Measurements from ENCODE around the gene MERTK.
A peak's percentile ranks its signal among the peaks of the same experiment; 100 is the strongest.

The MERTK gene

DNA sequence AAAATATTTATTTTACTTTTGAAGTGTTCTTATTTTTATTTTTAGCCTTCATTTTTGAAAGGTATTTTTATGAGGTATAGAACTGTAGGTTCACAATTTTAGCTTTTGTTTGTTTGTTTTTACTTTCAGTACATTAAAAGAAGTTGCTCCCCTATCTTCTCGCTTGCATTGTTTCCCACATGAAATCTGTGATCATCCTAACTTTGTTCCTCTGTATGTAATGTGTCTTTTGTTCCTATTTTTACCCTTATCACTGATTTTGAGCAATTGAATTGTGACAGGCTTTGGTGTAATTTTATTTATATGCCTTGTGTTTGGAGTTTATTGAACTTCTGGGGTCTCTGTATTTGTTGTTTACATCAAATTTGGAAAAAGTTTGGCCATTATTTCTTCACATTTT is 78.8 kb downstream of the MERTK start:
- peaks cover 7% of the 10 kb centered on the region for H3K9me3 ChIP-seq (ENCODE audit: control insufficient read depth, low read length)
- no peak overlapping the region for H3K27ac ChIP-seq (ENCODE audit: low read depth, low read length, severe bottlenecking)
- peaks cover 10% of the 10 kb centered on the region for H3K36me3 ChIP-seq (ENCODE audit: control insufficient read depth, insufficient read depth, low read length)
- no CpG with 5 or more reads among the region's 1 CpG for whole genome bisulfite sequencing, 2 experiments (ENCODE audit: insufficient coverage in 2 of 2)
- peaks cover 17% of the 10 kb centered on the region for H3K4me1 ChIP-seq (ENCODE audit: control insufficient read depth, insufficient read depth, low read length, poor library complexity, severe bottlenecking)
- H3K4me3 ChIP-seq (ENCODE audit: extremely low read depth, insufficient read depth, low read length, poor library complexity, severe bottlenecking), result no peak overlapping the region

DNA sequence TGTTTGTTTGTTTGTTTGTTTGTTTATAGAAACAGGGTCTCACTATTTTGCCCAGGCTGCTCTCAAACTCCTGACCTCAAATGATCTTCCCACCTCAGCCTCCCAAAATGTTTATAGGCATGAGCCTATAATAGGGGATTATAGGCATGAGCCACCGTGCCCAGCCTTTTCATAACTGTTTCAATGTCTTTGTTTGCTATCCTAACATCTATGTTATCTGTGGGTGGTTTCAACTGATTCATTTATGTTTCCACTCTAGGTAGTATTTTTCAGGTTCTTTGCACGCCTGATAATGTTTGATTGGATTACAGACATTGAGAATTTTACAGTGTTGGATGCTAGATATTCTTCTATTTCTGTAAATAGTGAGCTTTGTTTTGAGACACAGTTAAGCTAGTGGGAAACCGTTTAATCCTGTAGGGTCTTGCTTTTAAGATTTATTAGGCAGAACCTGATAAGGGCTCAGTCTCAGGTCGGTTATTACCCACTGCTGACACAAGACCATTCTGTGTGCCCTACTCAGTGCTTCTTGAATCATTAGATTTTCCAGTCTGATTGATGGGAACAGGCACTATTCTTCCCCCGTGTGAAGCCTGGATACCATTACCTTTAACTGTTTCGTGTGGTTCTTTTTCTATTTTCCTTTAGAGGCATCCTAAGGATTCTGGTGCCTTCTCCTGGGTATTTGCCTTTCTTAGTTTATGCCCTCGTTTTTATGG is 80.2 kb downstream of the MERTK start:
- no peak overlapping the region for H3K27ac ChIP-seq (ENCODE audit: low read depth, low read length, severe bottlenecking)
- peaks cover 7% of the 10 kb centered on the region for H3K9me3 ChIP-seq (ENCODE audit: control insufficient read depth, low read length)
- peaks cover 19% of the 10 kb centered on the region for H3K36me3 ChIP-seq (ENCODE audit: control insufficient read depth, insufficient read depth, low read length)
- H3K4me1 ChIP-seq (ENCODE audit: control insufficient read depth, insufficient read depth, low read length, poor library complexity, severe bottlenecking), result peaks cover 9% of the 10 kb centered on the region
- no peak overlapping the region for H3K4me3 ChIP-seq (ENCODE audit: extremely low read depth, insufficient read depth, low read length, poor library complexity, severe bottlenecking)
- 83 to 91% methylated on average over 4 to 6 of the region's 7 CpGs for WGBS, 2 experiments (ENCODE audit: insufficient coverage in 2 of 2)

GRCh38 chr2:111981666-111982065 is 83.3 kb downstream of the MERTK start:
- Histone ChIP-seq H3K4me3 (ENCODE audit: extremely low read depth, insufficient read depth, low read length, poor library complexity, severe bottlenecking) (no peak overlapping the region), H3K4me1 (ENCODE audit: control insufficient read depth, insufficient read depth, low read length, poor library complexity, severe bottlenecking) (peaks cover 3% of the 10 kb centered on the region), H3K27ac (ENCODE audit: low read depth, low read length, severe bottlenecking) (no peak overlapping the region), H3K9me3 (ENCODE audit: control insufficient read depth, low read length) (peaks cover 7% of the 10 kb centered on the region), H3K36me3 (ENCODE audit: control insufficient read depth, insufficient read depth, low read length) (peaks cover 26% of the 10 kb centered on the region)
- 92 to 100% methylated on average over 2 of the region's 2 CpGs for WGBS, 2 experiments (ENCODE audit: insufficient coverage in 2 of 2)

GRCh38 chr2:111982822-111983221 is 84.4 kb downstream of the MERTK start:
- H3K9me3 ChIP-seq (ENCODE audit: control insufficient read depth, low read length), result peaks cover under 1% of the 10 kb centered on the region
- peaks cover 26% of the 10 kb centered on the region for H3K36me3 ChIP-seq (ENCODE audit: control insufficient read depth, insufficient read depth, low read length)
- 93 to 95% methylated on average over 3 to 5 of the region's 5 CpGs for WGBS, 2 experiments (ENCODE audit: insufficient coverage in 2 of 2)
- no peak overlapping the region for H3K27ac ChIP-seq (ENCODE audit: low read depth, low read length, severe bottlenecking)
- H3K4me1 ChIP-seq (ENCODE audit: control insufficient read depth, insufficient read depth, low read length, poor library complexity, severe bottlenecking), result peaks cover 3% of the 10 kb centered on the region
- no peak overlapping the region for H3K4me3 ChIP-seq (ENCODE audit: extremely low read depth, insufficient read depth, low read length, poor library complexity, severe bottlenecking)

- Histone ChIP-seq H3K27ac (ENCODE audit: low read depth, low read length, severe bottlenecking) (peak overlapping the region; percentile 13), H3K4me1 (ENCODE audit: control insufficient read depth, insufficient read depth, low read length, poor library complexity, severe bottlenecking) (peaks cover 3% of the 10 kb centered on the region), H3K36me3 (ENCODE audit: control insufficient read depth, insufficient read depth, low read length) (peaks cover 34% of the 10 kb centered on the region), H3K9me3 (ENCODE audit: control insufficient read depth, low read length) (no peaks in the 10 kb centered on the region), H3K4me3 (ENCODE audit: extremely low read depth, insufficient read depth, low read length, poor library complexity, severe bottlenecking) (no peak overlapping the region)
- 76 to 78% methylated on average over 8 of the region's 8 CpGs for WGBS, 2 experiments (ENCODE audit: insufficient coverage in 2 of 2)
Observed at GRCh38 chr2:111983478-111984212, 85.2 kb downstream of the MERTK start.

DNA sequence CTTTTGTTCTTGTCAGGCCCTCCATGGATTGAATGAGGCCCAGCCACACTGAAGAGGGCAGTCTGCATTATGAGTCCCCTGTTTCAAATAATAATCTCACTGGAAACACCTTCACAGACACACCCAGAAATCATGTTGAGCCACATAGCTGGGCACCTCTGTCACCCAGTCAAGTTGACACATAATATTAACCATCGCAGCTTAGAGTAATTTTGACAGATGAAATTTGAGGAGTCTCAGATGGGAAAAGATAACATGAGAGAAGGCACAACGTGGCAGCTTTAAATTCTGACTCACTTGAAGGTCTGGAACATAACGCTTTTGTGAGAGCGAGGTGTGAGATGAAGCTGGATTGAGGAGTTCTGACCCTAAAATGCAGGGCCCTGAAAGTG is 85.8 kb downstream of the MERTK start:
- H3K36me3 ChIP-seq (ENCODE audit: control insufficient read depth, insufficient read depth, low read length), result peaks cover 37% of the 10 kb centered on the region

GRCh38 chr2:111985514-111985913 is 87.1 kb downstream of the MERTK start:
- H3K4me1 ChIP-seq (ENCODE audit: control insufficient read depth, insufficient read depth, low read length, poor library complexity, severe bottlenecking), result peaks cover 3% of the 10 kb centered on the region
- peaks cover 37% of the 10 kb centered on the region for H3K36me3 ChIP-seq (ENCODE audit: control insufficient read depth, insufficient read depth, low read length)
- H3K4me3 ChIP-seq (ENCODE audit: extremely low read depth, insufficient read depth, low read length, poor library complexity, severe bottlenecking), result no peak overlapping the region
- H3K27ac ChIP-seq (ENCODE audit: low read depth, low read length, severe bottlenecking), result no peak overlapping the region
- H3K9me3 ChIP-seq (ENCODE audit: control insufficient read depth, low read length), result no peaks in the 10 kb centered on the region
- WGBS, 2 experiments (ENCODE audit: insufficient coverage in 2 of 2), result 80 to 100% methylated on average over 1 to 4 of the region's 4 CpGs

More for the DNA sequence above, 85.8 kb downstream of the MERTK start:
- 93 to 98% methylated on average over 3 to 4 of the region's 4 CpGs for WGBS, 2 experiments (ENCODE audit: insufficient coverage in 2 of 2)
- peak overlapping the region; percentile 13 for H3K27ac ChIP-seq (ENCODE audit: low read depth, low read length, severe bottlenecking)
- peaks cover 3% of the 10 kb centered on the region for H3K4me1 ChIP-seq (ENCODE audit: control insufficient read depth, insufficient read depth, low read length, poor library complexity, severe bottlenecking)
- H3K9me3 ChIP-seq (ENCODE audit: control insufficient read depth, low read length), result no peaks in the 10 kb centered on the region
- H3K4me3 ChIP-seq (ENCODE audit: extremely low read depth, insufficient read depth, low read length, poor library complexity, severe bottlenecking), result no peak overlapping the region

DNA sequence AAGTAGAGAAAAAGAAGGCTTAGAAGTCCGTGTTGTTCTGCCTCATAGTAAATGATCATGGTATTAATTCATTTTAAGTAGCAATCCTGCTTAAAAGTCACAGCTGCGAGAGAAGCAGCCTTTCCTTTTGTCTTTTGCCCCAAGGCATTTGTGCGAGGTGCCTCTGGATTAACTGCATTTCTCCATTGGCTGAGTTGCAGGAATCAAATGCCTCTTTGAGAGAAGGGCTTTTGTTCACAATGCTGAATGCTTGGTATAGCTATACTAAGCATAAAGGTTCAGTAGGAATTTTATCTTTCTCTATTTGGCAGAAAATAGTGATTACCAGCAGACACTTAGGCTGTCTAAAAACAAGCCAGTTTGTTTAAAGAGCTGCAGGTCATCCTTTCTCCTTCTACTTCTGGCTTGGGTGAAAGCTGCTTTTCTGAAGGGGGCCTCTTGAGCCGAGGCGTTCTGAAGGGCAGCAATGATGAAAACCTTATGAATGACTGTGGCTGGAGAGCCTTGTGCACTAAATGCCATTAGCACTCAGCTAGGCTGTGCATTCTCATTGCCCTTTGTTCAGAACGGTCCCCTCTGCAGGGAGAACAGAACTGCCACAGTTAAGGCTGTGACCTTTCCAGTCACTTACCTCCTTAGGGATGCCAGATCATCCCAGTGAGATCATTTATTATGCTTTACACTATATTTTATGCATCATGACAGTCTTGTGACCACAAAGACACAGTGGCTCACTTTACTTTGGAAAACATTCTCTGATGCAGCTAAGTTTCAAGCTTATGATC is 87.9 kb downstream of the MERTK start:
- Histone ChIP-seq H3K36me3 (ENCODE audit: control insufficient read depth, insufficient read depth, low read length) (peaks cover 41% of the 10 kb centered on the region), H3K4me3 (ENCODE audit: extremely low read depth, insufficient read depth, low read length, poor library complexity, severe bottlenecking) (no peak overlapping the region), H3K27ac (ENCODE audit: low read depth, low read length, severe bottlenecking) (peak overlapping the region; percentile 70), H3K9me3 (ENCODE audit: control insufficient read depth, low read length) (no peaks in the 10 kb centered on the region), H3K4me1 (ENCODE audit: control insufficient read depth, insufficient read depth, low read length, poor library complexity, severe bottlenecking) (peaks cover 3% of the 10 kb centered on the region)
- WGBS, 2 experiments (ENCODE audit: insufficient coverage in 2 of 2), result 43 to 84% methylated on average over 3 to 4 of the region's 6 CpGs

DNA sequence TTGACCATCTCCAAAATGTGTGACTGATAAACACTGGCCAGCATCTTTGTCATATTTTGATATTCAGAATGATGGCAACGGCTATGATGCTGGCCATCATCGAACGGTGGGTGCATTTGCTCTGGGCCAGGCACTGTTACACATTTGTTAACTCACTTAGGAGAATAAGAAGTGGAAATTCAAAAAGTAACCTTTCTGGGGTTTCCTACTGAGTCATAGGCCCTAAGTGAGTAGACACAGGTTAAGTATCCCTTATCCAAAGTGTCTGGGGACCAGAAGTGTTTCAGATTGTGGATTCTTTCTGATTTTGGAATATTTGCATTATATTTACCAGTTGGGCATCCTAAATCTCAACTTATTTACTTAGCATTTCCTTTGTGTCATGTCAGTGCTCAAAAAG is 92.0 kb downstream of the MERTK start:
- Histone ChIP-seq H3K4me1 (ENCODE audit: control insufficient read depth, insufficient read depth, low read length, poor library complexity, severe bottlenecking) (peaks cover 3% of the 10 kb centered on the region), H3K9me3 (ENCODE audit: control insufficient read depth, low read length) (no peaks in the 10 kb centered on the region), H3K4me3 (ENCODE audit: extremely low read depth, insufficient read depth, low read length, poor library complexity, severe bottlenecking) (no peak overlapping the region), H3K36me3 (ENCODE audit: control insufficient read depth, insufficient read depth, low read length) (peaks cover 29% of the 10 kb centered on the region), H3K27ac (ENCODE audit: low read depth, low read length, severe bottlenecking) (no peak overlapping the region)
- WGBS, 2 experiments (ENCODE audit: insufficient coverage in 2 of 2), result 94 to 100% methylated on average over 1 to 3 of the region's 3 CpGs

DNA sequence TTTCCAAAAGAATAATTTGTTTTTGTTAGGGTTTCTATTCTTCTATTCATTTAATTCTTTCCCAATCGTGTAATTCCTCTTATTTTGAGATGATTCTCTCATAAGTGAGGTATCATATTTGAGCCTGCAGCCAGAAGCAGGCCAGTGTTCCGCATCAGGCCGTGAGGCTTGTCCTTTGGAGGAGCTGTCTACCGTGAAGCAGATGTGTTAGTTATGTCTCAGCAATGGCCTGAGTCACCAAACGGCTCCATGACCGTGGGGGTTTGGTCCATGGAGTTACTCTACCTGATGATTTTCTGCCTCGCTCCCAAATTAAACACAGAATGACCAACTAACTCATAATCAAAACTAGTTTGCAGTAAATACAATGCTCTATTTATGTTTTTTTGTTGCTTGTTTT is 92.4 kb downstream of the MERTK start:
- peaks cover 25% of the 10 kb centered on the region for H3K36me3 ChIP-seq (ENCODE audit: control insufficient read depth, insufficient read depth, low read length)
- H3K9me3 ChIP-seq (ENCODE audit: control insufficient read depth, low read length), result no peaks in the 10 kb centered on the region
- 94 to 100% methylated on average over 4 to 5 of the region's 7 CpGs for WGBS, 2 experiments (ENCODE audit: insufficient coverage in 2 of 2)
- no peak overlapping the region for H3K4me3 ChIP-seq (ENCODE audit: extremely low read depth, insufficient read depth, low read length, poor library complexity, severe bottlenecking)
- peaks cover 3% of the 10 kb centered on the region for H3K4me1 ChIP-seq (ENCODE audit: control insufficient read depth, insufficient read depth, low read length, poor library complexity, severe bottlenecking)
- no peak overlapping the region for H3K27ac ChIP-seq (ENCODE audit: low read depth, low read length, severe bottlenecking)

All from mesodermal cell (in vitro differentiated cells).